Activated CD4-positive, alpha-beta T cell treated with anti-CD3 and anti-CD28 coated beads for 36 hours (primary cell): ENCODE measurements around the gene ORC2. TPM values are rescaled to one million over a fixed set of nuclear protein-coding genes. Genes with fewer than 3 reads are reported as not detected.
"Not testable (repeated sequence)": the region's sequence is repeated elsewhere in the genome, so short reads cannot be mapped to it uniquely, and the experiment has no call there.

Source experiments
- ATAC-seq: fragments of 200-7000 bp; cut with Tn5 transposase; one replicate; pipeline ENCODE4 v1.10.0; 2021; ENCODE audit warnings: mild to moderate bottlenecking, moderate library complexity
- CTCF ChIA-PET: fragments of 350-600 bp; sonication (Branson Sonifier 250); formaldehyde crosslinking; loops from one replicate; lab custom pipeline; 2021; ENCODE audit warnings: antibody characterized with exemption; lab: Charles Lee
- POLR2A ChIA-PET: fragments of 350-600 bp; sonication (Branson Sonifier 250); formaldehyde crosslinking; loops from one replicate; lab custom pipeline; 2021; ENCODE audit warnings: antibody characterized with exemption, inconsistent platforms; lab: Charles Lee
- DNase-seq: peaks from one replicate; pipeline ENCODE4 v3.0.0-alpha.2; 2020
- H3K27ac Mint-ChIP-seq: one replicate; pipeline ENCODE4 v1.8.0; 2021; ENCODE audit warnings: mixed read lengths
- H3K27me3 Mint-ChIP-seq: one replicate; pipeline ENCODE4 v1.8.0; 2021; ENCODE audit warnings: mixed read lengths
- H3K36me3 Mint-ChIP-seq: one replicate; pipeline ENCODE4 v1.8.0; 2021; ENCODE audit warnings: low read depth, mixed read lengths
- H3K4me1 Mint-ChIP-seq: one replicate; pipeline ENCODE4 v1.8.0; 2021; ENCODE audit warnings: mixed read lengths
- H3K4me3 Mint-ChIP-seq: one replicate; pipeline ENCODE4 v1.8.0; 2021; ENCODE audit warnings: mild to moderate bottlenecking, moderate library complexity, mixed read lengths
- H3K9me3 Mint-ChIP-seq: one replicate; pipeline ENCODE4 v1.8.0; 2021; ENCODE audit warnings: low read depth, mixed read lengths
- intact Hi-C, 2 experiments: fragments of 100-400 bp; cut with DNase I in 1 of 2; cut with micrococcal nuclease in 1 of 2; formaldehyde crosslinking; loops; one replicate each; pipeline versions ENCODE4 v1.14.2 to v1.15.1; 2022 to 2024; cut with DNase I, micrococcal nuclease
- total RNA-seq, 2 experiments: library from RNA; stranded (reverse); gene quantifications; one replicate each; pipeline ENCODE4 v1.2.3, GENCODE V29; 2021

The ORC2 gene
- 10 to 100 TPM; 68.5 to 80.5 TPM for total RNA-seq

- Mint-ChIP-seq H3K27me3 (no peaks in the 10 kb centered on the region), H3K9me3 (no peaks in the 10 kb centered on the region), H3K36me3 (peaks cover 24% of the 10 kb centered on the region), H3K27ac (peak within 1 kb of the TSS; percentile 96), H3K4me3 (peak within 1 kb of the TSS; percentile 92), H3K4me1 (peaks cover 65% of the 10 kb centered on the region)
- ChIA-PET POLR2A (interaction anchor here (0.5 to 1.3 kb wide), 4 partner anchors 20 to 270 kb away, joined by 3 to 9 read pairs (median 6); partner anchors contain the start of genes NIF3L1 and PPIL3), CTCF (interaction anchor here (0.6 to 2.3 kb wide), 32 partner anchors 9 to 401 kb away, joined by 3 to 29 read pairs (median 4); partner anchors contain the start of gene CASP10)
- DNase-seq: peak; percentile 95
- peak; percentile 95 for ATAC-seq
- intact Hi-C loops: loop anchor here (1.0 to 5.0 kb wide), 13 partner anchors 19 to 1069 kb away; partner anchors contain the start of genes HYCC2 (in 2 of the 2), NIF3L1 (in 2 of the 2), PPIL3 (in 2 of the 2) and BZW1 (in 1 of the 2)
These were observed at the start of gene ORC2 for GRCh38 chr2:200963124-200963917. ORC2 (minus strand) TSS chr2:200963660; CDS start chr2:200958123, 5,537 bp downstream.

DNA sequence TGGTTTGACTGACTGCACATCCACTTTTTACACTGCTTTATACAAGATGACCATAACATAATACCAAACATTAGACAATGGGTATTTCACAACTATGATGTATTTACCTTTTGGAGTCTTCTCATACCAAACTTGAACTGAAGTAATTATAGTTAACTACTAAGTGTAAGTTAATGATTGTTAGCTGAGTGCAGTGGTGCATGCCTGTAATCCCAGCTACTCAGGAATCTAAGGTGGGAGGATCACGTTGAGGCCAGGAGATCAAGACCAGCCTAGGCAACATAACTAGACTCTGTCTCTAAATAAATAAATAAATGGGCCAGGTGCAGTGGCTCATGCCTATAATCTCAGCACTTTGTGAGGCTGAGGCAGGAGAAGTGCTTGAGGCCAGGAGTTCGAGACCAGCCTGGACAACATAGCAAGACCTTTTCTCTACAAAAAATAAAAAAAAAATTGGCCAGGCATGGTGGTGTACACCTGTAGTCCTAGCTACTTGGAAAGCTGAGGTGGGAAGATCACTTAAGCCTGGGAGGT, 44.9 kb upstream of the ORC2 start:
- no peak for DNase-seq
- POLR2A ChIA-PET: no interaction called here
- H3K36me3 Mint-ChIP-seq: peaks cover 11% of the 10 kb centered on the region

GRCh38 chr2:201007584-201007998, 44.1 kb upstream of the ORC2 start:
- intact Hi-C loops: no loop called here
- no peaks in the 10 kb centered on the region for H3K9me3 Mint-ChIP-seq
- H3K36me3 Mint-ChIP-seq: peaks cover 12% of the 10 kb centered on the region
- no peak overlapping the region for H3K27ac Mint-ChIP-seq
- ChIA-PET POLR2A (no interaction called here), CTCF (interaction anchor here (0.9 to 1.2 kb wide), 2 partner anchors 13 to 61 kb away, joined by 5 to 7 read pairs; no protein-coding TSS in a partner anchor)
- no peaks in the 10 kb centered on the region for H3K27me3 Mint-ChIP-seq
- no peak overlapping the region for H3K4me3 Mint-ChIP-seq
- ATAC-seq (no peak), DNase-seq (no peak)
- no peaks in the 10 kb centered on the region for H3K4me1 Mint-ChIP-seq

More for the DNA sequence above, 44.9 kb upstream of the ORC2 start:
- H3K4me1 Mint-ChIP-seq: no peaks in the 10 kb centered on the region
- intact Hi-C loops: no loop called here
- H3K27me3 Mint-ChIP-seq: no peaks in the 10 kb centered on the region
- no peak overlapping the region for H3K27ac Mint-ChIP-seq
- CTCF ChIA-PET: interaction anchor here (0.7 to 1.2 kb wide), 3 partner anchors 10 to 61 kb away, joined by 3 to 7 read pairs (median 5); no protein-coding TSS in a partner anchor
- no peak overlapping the region for H3K4me3 Mint-ChIP-seq
- no peaks in the 10 kb centered on the region for H3K9me3 Mint-ChIP-seq
- ATAC-seq: no peak

GRCh38 chr2:201006704-201007103, 43.2 kb upstream of the ORC2 start:
- no peaks in the 10 kb centered on the region for H3K4me1 Mint-ChIP-seq
- intact Hi-C loops: no loop called here
- H3K4me3 Mint-ChIP-seq: no peak overlapping the region
- ATAC-seq: no peak
- no peak overlapping the region for H3K27ac Mint-ChIP-seq
- ChIA-PET CTCF (no interaction called here), POLR2A (no interaction called here)
- peaks cover 12% of the 10 kb centered on the region for H3K36me3 Mint-ChIP-seq
- DNase-seq: no peak
- no peaks in the 10 kb centered on the region for H3K9me3 Mint-ChIP-seq
- no peaks in the 10 kb centered on the region for H3K27me3 Mint-ChIP-seq

DNA sequence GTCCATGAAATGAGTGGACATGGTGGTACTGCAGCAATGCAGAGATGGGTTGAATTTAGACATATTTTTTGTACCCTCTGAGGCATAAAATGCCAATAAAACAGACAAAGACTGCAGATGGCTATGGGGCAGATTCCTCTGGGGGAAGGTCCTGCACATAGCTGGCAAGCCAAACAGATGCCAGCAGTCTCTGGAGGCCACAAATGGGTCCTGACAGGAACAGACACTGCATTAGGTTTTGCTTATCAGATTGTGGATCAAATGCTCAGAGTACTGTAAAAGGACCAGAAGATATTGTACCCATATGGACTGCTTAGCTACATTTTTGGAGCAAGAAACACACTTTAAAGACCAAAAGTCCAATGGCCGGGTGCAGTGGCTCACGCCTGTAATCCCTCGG, 40.9 kb upstream of the ORC2 start:
- POLR2A ChIA-PET: no interaction called here

DNA sequence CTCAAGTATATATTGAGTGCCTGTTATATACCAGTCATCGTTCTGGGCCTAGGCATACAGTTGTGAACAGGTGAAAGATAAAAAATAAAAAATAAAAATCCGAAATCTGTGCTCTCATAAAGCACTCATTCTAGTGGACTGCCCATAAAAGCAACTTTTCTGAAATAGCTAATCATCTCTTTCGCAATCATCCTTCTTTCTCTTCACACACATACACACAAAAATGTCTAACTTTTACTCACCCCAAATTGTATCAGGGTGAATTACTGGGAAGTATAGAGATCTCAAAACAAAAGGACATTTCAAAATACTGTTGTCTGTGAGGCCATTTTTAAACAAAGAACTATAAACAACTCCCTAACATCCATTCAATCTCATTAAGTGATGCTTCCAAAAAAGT, 29.6 kb upstream of the ORC2 start:
- ChIA-PET POLR2A (no interaction called here), CTCF (no interaction called here)
- no peaks in the 10 kb centered on the region for H3K9me3 Mint-ChIP-seq
- intact Hi-C loops: no loop called here
- no peaks in the 10 kb centered on the region for H3K4me1 Mint-ChIP-seq
- ATAC-seq: no peak
- H3K4me3 Mint-ChIP-seq: no peak overlapping the region
- peaks cover 32% of the 10 kb centered on the region for H3K36me3 Mint-ChIP-seq
- no peaks in the 10 kb centered on the region for H3K27me3 Mint-ChIP-seq
- no peak for DNase-seq
- H3K27ac Mint-ChIP-seq: no peak overlapping the region

More for the DNA sequence above, 40.9 kb upstream of the ORC2 start:
- ATAC-seq (no peak), DNase-seq (no peak)
- Mint-ChIP-seq H3K4me1 (no peaks in the 10 kb centered on the region), H3K36me3 (peaks cover 12% of the 10 kb centered on the region), H3K4me3 (no peak overlapping the region), H3K27ac (no peak overlapping the region), H3K9me3 (no peaks in the 10 kb centered on the region), H3K27me3 (no peaks in the 10 kb centered on the region)
- CTCF ChIA-PET: no interaction called here
- intact Hi-C loops: no loop called here

DNA sequence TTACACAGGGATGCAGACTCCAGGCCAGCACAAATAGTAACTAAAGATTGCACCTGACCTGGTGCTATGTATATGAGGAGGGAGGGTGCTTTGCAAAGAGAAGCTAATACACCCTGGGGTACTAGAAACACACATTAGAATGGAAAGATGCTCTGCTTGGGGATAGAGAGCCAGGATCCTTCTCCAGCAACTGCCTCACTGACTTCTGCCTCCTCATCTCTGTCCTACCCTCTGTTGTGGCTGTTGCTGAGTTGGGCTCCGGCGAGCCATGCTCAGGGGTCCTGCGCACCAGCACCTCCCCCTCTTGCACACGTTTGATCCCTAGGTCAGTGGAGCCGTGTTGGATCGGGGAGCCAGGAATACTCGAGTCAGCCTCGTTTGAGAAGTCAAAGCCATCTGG, 23.7 kb upstream of the ORC2 start:
- no peaks in the 10 kb centered on the region for H3K4me1 Mint-ChIP-seq
- H3K4me3 Mint-ChIP-seq: no peak overlapping the region
- H3K36me3 Mint-ChIP-seq: peaks cover 26% of the 10 kb centered on the region
- DNase-seq (no peak), ATAC-seq (no peak)
- no peaks in the 10 kb centered on the region for H3K27me3 Mint-ChIP-seq
- ChIA-PET POLR2A (no interaction called here), CTCF (interaction anchor here (1.0 to 1.6 kb wide), 2 partner anchors 84 to 171 kb away, joined by 4 to 6 read pairs; no protein-coding TSS in a partner anchor)
- no peaks in the 10 kb centered on the region for H3K9me3 Mint-ChIP-seq
- no peak overlapping the region for H3K27ac Mint-ChIP-seq
- intact Hi-C loops: no loop called here

GRCh38 chr2:200985799-200986198, 22.3 kb upstream of the ORC2 start:
- peaks cover 19% of the 10 kb centered on the region for H3K36me3 Mint-ChIP-seq
- H3K27me3 Mint-ChIP-seq: no peaks in the 10 kb centered on the region

GRCh38 chr2:200976710-200977109, 13.2 kb upstream of the ORC2 start:
- POLR2A ChIA-PET: interaction anchor here (1.2 kb wide), 1 partner anchor 32 kb away, joined by 3 read pairs; no protein-coding TSS in a partner anchor
- intact Hi-C loops: no loop called here

More at GRCh38 chr2:200985799-200986198, 22.3 kb upstream of the ORC2 start:
- no peak for ATAC-seq
- DNase-seq: no peak
- intact Hi-C loops: no loop called here
- ChIA-PET CTCF (no interaction called here), POLR2A (no interaction called here)
- H3K9me3 Mint-ChIP-seq: no peaks in the 10 kb centered on the region
- H3K4me3 Mint-ChIP-seq: no peak overlapping the region
- H3K27ac Mint-ChIP-seq: no peak overlapping the region
- H3K4me1 Mint-ChIP-seq: no peaks in the 10 kb centered on the region

GRCh38 chr2:200975672-200976071, 12.2 kb upstream of the ORC2 start:
- ChIA-PET CTCF (interaction anchor here (1.2 to 4.3 kb wide), 4 partner anchors 9 to 183 kb away, joined by 3 to 26 read pairs (median 10); partner anchors contain the start of gene ORC2), POLR2A (no interaction called here)
- Mint-ChIP-seq H3K9me3 (no peaks in the 10 kb centered on the region), H3K36me3 (peaks cover 3% of the 10 kb centered on the region), H3K4me3 (no peak overlapping the region), H3K27me3 (no peaks in the 10 kb centered on the region), H3K4me1 (peaks cover 3% of the 10 kb centered on the region), H3K27ac (no peak overlapping the region)
- intact Hi-C loops: no loop called here
- peak; percentile 75 for ATAC-seq
- no peak for DNase-seq

More at GRCh38 chr2:200976710-200977109, 13.2 kb upstream of the ORC2 start:
- DNase-seq (no peak), ATAC-seq (no peak)
- Mint-ChIP-seq H3K4me3 (no peak overlapping the region), H3K27me3 (no peaks in the 10 kb centered on the region), H3K4me1 (peaks cover 3% of the 10 kb centered on the region), H3K9me3 (no peaks in the 10 kb centered on the region), H3K27ac (no peak overlapping the region), H3K36me3 (peaks cover 3% of the 10 kb centered on the region)
- CTCF ChIA-PET: interaction anchor here (3.1 to 4.3 kb wide), 2 partner anchors 10 to 14 kb away, joined by 15 to 26 read pairs; partner anchors contain the start of gene ORC2

DNA sequence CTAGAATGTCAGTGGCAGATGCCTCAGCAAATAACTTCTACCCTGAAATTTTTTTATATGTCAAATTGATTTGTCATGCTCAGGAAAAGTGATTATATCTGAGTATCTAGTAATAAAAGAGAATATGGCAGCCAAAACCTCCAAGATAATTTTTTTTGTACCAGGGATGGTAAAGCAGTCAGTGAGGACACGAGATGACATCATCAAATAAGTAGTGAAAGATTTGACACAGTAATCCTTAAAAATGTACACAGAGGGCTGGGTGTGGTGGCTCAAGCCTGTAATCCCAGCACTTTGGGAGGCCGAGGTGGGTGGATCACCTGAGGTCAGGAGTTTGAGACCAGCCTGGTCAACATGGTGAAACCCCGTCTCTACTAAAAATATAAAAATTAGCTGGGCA, 6.6 kb upstream of the ORC2 start:
- H3K27me3 Mint-ChIP-seq, POLR2A ChIA-PET, H3K36me3 Mint-ChIP-seq, H3K9me3 Mint-ChIP-seq, DNase-seq, ATAC-seq, H3K27ac Mint-ChIP-seq, intact Hi-C loops, H3K4me3 Mint-ChIP-seq: not testable (repeated sequence)
- CTCF ChIA-PET: interaction anchor here (0.8 kb wide), 1 partner anchor 72 kb away, joined by 3 read pairs; no protein-coding TSS in a partner anchor
- peaks cover 29% of the 10 kb centered on the region for H3K4me1 Mint-ChIP-seq
